NB4 (cell line): ENCODE measurements around the gene DNAJA3.

Source experiments
- DNase-seq: peaks from one replicate; pipeline ENCODE4 v3.0.0; 2010; ENCODE audit warnings: low read depth
- H3K4me3 ChIP-seq: one replicate; pipeline ENCODE4 v1.5.1; 2011; ENCODE audit warnings: mild to moderate bottlenecking, low read depth, low read length, moderate library complexity
- CTCF ChIP-seq: IDR thresholded peaks from one replicate; pipeline ENCODE4 v1.5.1; 2012; ENCODE audit warnings: low read depth, low read length
- MYC ChIP-seq: IDR thresholded peaks from 2 replicates; pipeline ENCODE4 v1.6.1; 2011; ENCODE audit warnings: low read depth, low read length
- POLR2A ChIP-seq: IDR thresholded peaks from 2 replicates; pipeline ENCODE4 v1.6.1; 2011; ENCODE audit warnings: mild to moderate bottlenecking; ENCODE audit not compliant: insufficient read length; ENCODE audit errors: extremely low read depth
- TF ChIP-seq, protein P1 (sequence below): IDR thresholded peaks from 2 replicates; pipeline ENCODE4 v1.6.1; 2011; ENCODE audit warnings: low read depth, low read length

The DNAJA3 gene

DNA sequence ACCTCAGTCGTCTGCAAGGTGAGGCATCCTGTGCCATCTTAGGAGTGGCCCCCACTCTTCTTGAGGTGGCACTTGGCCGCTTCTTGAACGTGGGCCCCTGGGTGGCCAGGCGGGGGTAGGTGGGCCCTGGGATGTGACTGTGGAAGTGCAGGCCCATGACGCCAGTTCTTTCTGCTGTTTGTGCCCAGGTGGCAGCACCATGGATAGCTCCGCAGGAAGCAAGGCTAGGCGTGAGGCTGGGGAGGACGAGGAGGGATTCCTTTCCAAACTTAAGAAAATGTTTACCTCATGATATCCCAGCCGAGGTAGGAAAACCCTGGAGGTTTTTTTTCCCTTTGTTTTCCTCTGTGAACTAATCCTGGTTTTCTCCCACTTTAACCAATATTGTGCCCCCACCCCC, 29.0 kb downstream of the DNAJA3 start:
- no peak for TF ChIP-seq MYC
- TF ChIP-seq POLR2A = no peak
- no peak for TF ChIP-seq CTCF
- TF ChIP-seq, protein P1, sequence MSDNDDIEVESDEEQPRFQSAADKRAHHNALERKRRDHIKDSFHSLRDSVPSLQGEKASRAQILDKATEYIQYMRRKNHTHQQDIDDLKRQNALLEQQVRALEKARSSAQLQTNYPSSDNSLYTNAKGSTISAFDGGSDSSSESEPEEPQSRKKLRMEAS = 0 out of 2 replicates have a peak, but pooled peaks have one; percentile 12
- DNase-seq = no peak
- H3K4me3 ChIP-seq = no peak overlapping the region

GRCh38 chr16:4455081-4455480, 29.4 kb downstream of the DNAJA3 start:
- no peak for DNase-seq
- no peak overlapping the region for H3K4me3 ChIP-seq
- TF ChIP-seq POLR2A = no peak

GRCh38 chr16:4455951-4456350, 30.3 kb downstream of the DNAJA3 start:
- no peak overlapping the region for H3K4me3 ChIP-seq
- DNase-seq = no peak
- TF ChIP-seq MYC = no peak
- no peak for TF ChIP-seq POLR2A
- TF ChIP-seq, protein P1 = no peak
- no peak for TF ChIP-seq CTCF

- DNase-seq = no peak
- no peak for TF ChIP-seq POLR2A
- no peak for TF ChIP-seq MYC
- TF ChIP-seq, protein P1 = no peak
- TF ChIP-seq CTCF = no peak
- H3K4me3 ChIP-seq = no peak overlapping the region
Measured at GRCh38 chr16:4460936-4461249, 35.2 kb downstream of the DNAJA3 start.

DNA sequence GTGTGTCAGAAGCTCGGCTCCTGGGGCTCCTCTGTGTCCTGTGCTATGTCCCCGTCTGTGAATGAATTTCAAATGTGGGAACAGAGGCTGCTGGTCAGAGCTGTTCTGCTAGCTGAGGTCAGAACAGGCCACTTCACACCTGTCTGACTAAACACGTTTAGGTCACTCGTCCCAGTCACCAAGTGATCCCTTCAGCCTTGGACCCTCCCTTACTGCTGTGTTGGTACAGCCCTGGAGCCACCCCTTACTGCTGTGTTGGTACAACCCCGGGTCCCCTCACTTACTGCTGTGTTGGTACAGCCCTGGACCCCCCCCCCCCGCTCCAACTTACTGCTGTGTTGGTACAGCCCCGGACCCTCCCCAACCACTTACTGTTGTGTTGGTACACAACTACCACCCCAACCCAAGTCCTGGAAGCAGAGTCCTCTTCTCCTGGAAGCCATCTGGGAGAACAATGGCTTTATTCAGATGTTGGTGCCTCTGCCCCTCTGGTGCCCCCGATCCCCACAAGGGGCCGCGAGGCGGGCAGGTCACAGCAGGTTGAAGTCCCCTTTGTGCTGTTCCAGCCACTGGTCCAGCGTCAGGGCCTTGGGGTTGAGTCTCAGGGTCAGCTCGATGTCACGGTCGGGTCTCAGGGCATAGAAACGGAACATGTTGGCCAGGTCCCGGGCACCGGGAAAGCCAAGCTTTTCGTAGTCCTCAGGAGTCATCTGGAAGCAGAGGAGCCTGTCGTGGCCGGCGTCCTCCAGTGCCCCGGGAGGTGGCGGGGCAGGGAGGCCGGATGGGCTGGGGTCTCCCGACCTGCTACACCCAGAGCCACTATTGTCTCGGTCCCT, 35.8 kb downstream of the DNAJA3 start:
- peak; percentile 20 for DNase-seq
- TF ChIP-seq POLR2A = no peak
- TF ChIP-seq CTCF = no peak
- TF ChIP-seq, protein P1 = no peak
- TF ChIP-seq MYC = no peak
- H3K4me3 ChIP-seq = no peak overlapping the region

- no peak for DNase-seq
- TF ChIP-seq MYC = no peak
- no peak for TF ChIP-seq CTCF
- TF ChIP-seq, protein P1 = no peak
- no peak for TF ChIP-seq POLR2A
- no peak overlapping the region for H3K4me3 ChIP-seq
Measured at GRCh38 chr16:4463522-4464163, 38.0 kb downstream of the DNAJA3 start.
